ENCODE measurements around the gene EHMT1.

DNA sequence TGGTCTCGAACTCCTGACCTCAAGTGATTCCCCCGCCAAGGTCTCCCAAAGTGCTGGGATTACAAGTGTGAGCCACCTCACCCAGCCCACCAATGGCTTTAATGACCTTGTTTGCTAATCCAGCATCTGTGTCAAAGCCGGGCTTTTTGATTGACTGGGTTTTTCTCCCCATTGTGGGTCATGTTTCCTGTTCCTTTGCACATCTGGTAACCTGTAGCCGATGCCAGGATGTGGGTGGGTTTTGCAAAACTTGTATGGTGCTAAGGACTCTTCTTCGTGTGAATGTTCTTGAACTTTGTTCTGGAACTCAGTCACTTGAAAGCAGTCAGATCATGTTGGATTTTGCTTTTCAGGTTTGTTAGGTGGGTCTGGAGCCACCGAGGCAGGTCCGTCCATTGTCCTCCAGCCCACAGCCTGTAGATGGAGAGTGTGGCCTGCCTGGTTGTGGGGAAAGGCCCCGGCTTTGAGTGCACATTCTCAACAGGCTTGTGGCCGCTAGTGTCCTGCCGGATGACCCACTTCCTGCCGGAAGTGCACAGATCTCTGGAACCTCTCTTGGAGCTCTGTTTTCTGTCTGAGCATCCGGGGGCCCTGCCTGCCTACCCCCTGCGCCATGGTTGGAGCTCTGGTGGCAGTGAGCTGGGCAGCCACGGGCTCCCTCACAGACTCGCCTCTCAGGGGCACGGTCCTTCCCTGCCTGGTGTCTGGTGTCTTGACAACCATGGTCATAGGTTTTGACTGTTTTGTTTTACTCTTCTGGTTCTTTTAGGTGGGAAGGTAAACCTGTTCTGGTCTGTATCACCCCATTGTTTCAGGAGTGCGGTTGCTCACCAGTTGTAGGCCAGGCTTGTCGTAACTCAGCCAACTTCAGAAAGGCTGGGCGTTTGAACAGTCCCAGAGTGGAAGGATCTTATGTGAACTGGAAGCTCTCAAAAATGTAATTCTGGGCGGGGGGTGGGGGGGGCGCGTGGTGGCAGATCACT, 189.2 kb downstream of the EHMT1 start:
- TF ChIP-seq, protein P1, sequence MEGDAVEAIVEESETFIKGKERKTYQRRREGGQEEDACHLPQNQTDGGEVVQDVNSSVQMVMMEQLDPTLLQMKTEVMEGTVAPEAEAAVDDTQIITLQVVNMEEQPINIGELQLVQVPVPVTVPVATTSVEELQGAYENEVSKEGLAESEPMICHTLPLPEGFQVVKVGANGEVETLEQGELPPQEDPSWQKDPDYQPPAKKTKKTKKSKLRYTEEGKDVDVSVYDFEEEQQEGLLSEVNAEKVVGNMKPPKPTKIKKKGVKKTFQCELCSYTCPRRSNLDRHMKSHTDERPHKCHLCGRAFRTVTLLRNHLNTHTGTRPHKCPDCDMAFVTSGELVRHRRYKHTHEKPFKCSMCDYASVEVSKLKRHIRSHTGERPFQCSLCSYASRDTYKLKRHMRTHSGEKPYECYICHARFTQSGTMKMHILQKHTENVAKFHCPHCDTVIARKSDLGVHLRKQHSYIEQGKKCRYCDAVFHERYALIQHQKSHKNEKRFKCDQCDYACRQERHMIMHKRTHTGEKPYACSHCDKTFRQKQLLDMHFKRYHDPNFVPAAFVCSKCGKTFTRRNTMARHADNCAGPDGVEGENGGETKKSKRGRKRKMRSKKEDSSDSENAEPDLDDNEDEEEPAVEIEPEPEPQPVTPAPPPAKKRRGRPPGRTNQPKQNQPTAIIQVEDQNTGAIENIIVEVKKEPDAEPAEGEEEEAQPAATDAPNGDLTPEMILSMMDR (IDR thresholded peaks at IDR 0.05; ENCODE audit: insufficient read depth, low read length) = no peak
- TF ChIP-seq, protein P2, sequence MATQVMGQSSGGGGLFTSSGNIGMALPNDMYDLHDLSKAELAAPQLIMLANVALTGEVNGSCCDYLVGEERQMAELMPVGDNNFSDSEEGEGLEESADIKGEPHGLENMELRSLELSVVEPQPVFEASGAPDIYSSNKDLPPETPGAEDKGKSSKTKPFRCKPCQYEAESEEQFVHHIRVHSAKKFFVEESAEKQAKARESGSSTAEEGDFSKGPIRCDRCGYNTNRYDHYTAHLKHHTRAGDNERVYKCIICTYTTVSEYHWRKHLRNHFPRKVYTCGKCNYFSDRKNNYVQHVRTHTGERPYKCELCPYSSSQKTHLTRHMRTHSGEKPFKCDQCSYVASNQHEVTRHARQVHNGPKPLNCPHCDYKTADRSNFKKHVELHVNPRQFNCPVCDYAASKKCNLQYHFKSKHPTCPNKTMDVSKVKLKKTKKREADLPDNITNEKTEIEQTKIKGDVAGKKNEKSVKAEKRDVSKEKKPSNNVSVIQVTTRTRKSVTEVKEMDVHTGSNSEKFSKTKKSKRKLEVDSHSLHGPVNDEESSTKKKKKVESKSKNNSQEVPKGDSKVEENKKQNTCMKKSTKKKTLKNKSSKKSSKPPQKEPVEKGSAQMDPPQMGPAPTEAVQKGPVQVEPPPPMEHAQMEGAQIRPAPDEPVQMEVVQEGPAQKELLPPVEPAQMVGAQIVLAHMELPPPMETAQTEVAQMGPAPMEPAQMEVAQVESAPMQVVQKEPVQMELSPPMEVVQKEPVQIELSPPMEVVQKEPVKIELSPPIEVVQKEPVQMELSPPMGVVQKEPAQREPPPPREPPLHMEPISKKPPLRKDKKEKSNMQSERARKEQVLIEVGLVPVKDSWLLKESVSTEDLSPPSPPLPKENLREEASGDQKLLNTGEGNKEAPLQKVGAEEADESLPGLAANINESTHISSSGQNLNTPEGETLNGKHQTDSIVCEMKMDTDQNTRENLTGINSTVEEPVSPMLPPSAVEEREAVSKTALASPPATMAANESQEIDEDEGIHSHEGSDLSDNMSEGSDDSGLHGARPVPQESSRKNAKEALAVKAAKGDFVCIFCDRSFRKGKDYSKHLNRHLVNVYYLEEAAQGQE (IDR thresholded peaks at IDR 0.05; ENCODE audit: insufficient replicate concordance, low read depth) = no peak
- no peak for TF ChIP-seq POLR2AphosphoS5 (IDR thresholded peaks at IDR 0.05; ENCODE audit: low read depth)
- no peak for TF ChIP-seq SPI1 (IDR thresholded peaks at IDR 0.05; ENCODE audit: borderline replicate concordance, low read depth)
- no peak for TF ChIP-seq GABPA (IDR thresholded peaks at IDR 0.05; ENCODE audit: low read depth)
